RPMI8226 (cell line): ENCODE results near the gene PKP2.
"Not testable (repeated sequence)": the region's sequence is repeated elsewhere in the genome, so short reads cannot be mapped to it uniquely, and the experiment has no call there.

Source experiments
- DNase-seq: peaks from one replicate; pipeline ENCODE4 v3.0.0-alpha.2; 2015

Gene PKP2

GRCh38 chr12:32895688-32896431 lies 717 bp downstream of the PKP2 start:
- peak; percentile 68 for DNase-seq

- DNase-seq, result no peak
These were observed 2.0 kb downstream of the PKP2 start for GRCh38 chr12:32894566-32894965.

DNA sequence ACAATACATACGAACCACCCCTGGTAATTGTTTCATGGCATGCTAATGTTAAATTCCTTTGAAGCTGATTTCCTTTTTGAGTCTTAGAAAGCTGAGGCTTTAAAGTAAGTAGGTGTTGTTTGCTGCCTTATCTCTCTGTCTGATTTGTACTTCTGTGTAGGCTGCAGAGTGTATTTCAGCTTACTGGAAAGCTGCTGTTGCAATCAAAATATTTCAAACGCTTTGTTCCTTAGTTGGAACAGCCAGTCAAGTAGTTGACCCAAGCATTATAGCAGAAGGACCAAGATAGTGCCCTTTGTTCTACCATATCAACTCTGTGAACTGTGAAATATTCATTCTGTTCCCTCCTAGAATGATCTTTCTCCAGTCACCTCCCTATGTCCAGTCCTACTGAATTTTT lies 3.1 kb downstream of the PKP2 start:
- no peak for DNase-seq

DNA sequence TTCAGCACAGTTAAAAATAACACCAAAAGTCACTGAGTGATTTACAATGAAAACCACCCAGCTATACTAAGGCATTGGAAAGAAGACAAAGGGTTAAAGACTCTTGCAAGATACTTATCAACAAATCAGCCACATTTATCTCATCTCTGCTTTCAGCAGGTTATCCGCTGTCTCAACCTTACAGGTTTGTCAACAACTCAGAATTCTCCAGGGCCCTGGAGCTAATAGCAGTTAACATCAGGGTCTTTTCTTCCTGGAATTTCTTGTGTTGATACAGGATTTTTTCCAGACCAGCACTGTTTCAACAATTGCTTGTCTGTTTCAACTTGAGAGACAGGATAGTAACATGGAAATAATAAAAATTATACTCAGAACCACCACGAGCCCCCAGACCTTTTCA lies 3.5 kb downstream of the PKP2 start:
- DNase-seq, result no peak

DNA sequence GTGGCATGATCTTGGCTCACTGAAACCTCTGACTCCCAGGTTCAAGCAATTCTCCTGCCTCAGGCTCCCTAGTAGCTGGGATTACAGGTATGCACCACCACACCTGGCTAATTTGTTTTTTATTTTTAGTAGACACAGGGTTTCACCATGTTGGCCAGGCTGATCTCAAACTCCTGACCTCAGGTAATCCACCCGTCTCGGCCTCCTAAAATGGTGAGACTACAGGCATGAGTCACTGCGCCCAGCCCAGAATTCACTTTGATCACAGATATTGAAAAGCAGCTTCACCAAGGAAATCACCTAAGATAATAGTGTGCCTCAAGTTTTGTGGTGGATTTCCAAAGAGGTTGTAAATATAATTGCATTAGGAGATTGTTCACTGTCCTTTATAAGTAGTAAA lies 4.2 kb downstream of the PKP2 start:
- DNase-seq, result not testable (repeated sequence)

DNA sequence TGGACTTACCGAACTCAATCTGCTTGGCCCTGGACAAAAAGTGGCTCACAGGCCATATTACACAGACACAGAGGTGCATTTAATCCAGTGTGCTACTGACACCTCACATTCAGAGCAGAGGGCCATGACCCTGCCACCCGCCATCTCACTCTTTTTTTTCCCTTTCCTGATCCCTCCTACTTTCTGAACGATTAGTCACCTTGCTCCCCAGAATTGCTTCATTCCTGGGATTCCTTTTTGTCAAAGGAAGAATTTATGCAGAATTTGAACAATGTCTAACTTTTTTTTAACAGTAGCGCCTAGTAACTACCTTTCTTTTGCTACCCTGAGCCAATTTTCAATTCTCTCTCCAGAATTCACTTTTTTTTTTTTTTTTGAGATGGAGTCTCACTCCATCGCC lies 4.6 kb downstream of the PKP2 start:
- no peak for DNase-seq

DNA sequence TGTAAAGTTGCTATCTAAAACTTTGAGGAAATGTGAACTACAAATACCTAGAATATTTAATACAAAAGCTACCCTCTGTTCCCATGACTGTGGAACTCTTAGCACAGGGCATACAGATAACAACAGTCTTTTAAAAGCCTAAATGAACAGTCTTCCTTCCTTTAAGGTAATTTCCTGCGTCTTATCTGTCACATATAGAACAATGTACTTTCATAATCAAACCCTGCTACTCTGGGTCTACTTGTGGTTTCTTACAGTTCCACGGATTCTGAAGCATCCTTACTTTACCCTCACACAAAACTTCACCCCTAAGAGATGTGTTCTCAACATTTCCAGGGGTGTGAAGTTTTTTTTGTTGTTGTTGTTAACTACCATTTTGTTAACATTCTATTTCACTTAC lies 5.1 kb downstream of the PKP2 start:
- no peak for DNase-seq

DNA sequence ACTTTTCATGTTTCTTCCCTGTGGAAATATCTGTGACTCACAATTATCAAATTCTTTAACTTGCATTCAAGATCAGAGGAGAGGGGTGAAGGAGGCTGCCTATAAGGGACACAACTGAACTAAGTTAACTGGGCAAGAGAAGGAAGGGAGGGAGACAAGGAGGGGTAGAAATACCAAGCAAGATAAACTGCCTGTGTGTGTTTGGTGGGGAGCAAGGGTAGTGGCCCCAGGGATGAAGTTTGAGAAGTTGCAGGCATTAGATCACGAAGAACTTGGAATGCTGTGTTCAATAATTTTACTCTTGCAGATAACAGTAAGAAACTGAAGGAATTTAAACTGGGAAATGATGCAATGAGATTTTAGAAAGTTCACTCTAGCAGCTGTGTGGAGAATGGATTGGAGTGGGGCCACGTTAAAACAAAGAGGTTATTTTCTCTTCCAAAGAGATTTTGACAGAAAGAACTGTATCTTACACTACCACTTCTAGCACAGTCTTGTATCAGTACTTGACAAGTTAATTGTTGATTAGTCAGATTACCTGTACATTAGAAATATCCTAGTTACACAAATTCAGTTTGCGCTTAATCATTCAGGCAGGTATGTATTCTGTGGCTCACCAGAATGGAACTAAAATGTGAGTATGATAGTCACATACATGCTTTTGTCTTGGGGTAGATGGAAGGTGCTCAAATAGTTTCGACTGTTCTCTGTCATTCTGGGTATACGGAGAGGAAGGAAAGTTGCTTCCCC lies 7.4 kb downstream of the PKP2 start:
- DNase-seq, result no peak

DNA sequence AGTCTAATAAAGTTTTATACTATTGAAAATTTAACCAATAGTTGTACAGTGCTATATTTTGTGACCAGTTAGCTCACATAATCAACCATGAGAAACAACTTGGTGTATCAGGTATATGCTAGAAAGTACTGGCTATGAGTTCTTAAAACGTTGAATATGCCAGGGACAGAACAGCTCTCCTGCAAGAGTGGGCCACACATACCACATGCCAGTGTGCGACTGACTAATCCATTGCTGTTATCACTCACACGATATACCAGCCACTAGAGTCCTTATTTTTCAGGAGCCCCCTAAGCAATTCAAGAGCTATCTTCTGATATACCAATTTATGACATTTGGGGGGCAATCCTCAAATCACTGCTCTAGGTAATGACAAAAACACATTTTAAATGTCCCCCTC lies 9.5 kb downstream of the PKP2 start:
- no peak for DNase-seq

GRCh38 chr12:32885831-32886230 lies 10.7 kb downstream of the PKP2 start:
- DNase-seq, result peak; percentile 85

DNA sequence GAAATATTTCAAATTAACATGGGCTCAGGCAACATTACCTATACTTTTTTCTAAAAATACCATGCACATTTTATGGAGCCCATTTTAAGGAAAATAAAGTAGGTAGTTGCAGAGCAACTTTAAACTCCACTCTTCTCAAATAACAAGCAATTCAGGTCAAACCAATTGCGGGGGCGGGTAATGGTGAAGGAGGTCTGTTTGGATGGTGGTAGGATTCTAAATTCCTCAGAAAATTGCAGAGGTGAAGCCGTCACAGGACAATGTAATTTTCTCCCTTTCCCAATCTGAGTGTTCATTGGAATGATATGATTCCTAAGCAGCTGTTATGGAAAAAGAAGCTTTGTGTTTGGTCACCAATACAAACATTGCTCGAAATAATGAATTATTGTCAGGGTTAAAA lies 11.6 kb downstream of the PKP2 start:
- DNase-seq, result no peak

DNA sequence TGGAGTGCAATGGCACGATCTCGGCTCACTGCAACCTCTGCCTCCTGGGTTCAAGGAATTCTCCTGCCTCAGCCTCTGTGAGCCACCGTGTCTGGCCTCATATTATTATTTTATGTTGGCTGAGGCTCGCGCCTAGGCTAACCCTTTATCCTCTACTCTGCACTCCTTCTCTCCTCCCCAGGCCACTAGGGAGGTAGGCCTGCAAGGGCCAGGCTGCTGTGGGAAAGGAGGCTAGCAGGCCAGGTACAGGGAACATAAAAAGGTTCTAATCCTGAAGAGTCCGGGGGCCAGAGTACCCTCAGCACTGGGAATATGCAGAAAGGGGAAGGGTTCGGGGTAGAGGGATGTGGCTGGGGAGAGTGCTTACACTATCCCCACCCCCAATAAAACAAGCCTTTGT lies 14.9 kb downstream of the PKP2 start:
- no peak for DNase-seq

GRCh38 chr12:32881107-32881506 lies 15.5 kb downstream of the PKP2 start:
- DNase-seq, result no peak

- not testable (repeated sequence) for DNase-seq
These were observed 17.5 kb downstream of the PKP2 start for GRCh38 chr12:32879066-32879465.

GRCh38 chr12:32877601-32878459 lies 18.7 kb downstream of the PKP2 start:
- DNase-seq, result peak; percentile 85

GRCh38 chr12:32876004-32876403 lies 20.6 kb downstream of the PKP2 start:
- no peak for DNase-seq

DNA sequence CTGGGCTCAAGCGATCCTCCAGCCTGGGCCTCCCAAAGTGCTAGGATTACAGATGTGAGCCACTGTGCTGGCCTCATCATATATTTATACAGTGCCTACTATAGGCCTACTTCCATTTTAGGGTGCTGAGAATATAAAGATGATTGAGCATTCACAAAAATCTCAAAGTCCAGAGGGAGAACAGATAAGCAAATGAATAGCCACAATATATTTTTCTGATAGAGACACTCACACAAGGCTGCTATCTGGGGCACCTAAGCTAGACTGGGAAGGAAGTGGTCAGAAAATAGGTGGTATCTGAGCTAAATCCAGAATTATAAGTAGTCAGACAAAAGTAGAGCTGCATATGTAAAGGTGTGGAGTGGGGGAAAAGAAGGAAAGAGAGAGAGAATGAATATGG lies 21.6 kb downstream of the PKP2 start:
- no peak for DNase-seq

- no peak for DNase-seq
These were observed 22.5 kb downstream of the PKP2 start for GRCh38 chr12:32874078-32874477.

GRCh38 chr12:32872416-32872815 lies 24.2 kb downstream of the PKP2 start:
- not testable (repeated sequence) for DNase-seq

DNA sequence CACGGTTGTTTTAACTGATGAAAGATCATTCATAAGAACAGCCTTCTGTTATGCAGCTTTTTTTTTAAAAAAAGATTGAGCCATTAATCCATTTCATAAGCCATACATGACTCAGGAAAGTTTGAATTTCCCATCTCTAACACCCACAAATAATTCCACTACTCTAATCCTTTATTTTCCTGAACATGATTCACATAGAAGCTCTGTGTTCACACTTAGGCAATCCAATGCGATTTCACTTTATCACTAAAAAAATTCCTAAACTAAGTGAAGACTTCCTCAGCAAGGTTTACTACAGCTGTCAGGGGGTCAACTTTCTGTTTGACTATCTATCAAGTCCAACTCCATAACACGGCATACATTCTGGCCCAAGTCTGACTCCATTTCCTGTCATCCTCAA lies 25.9 kb downstream of the PKP2 start:
- no peak for DNase-seq

GRCh38 chr12:32868885-32869284 lies 27.7 kb downstream of the PKP2 start:
- DNase-seq, result no peak

- DNase-seq, result no peak
These were observed 31.8 kb downstream of the PKP2 start for GRCh38 chr12:32864731-32865130.

- no peak for DNase-seq
These were observed 33.4 kb downstream of the PKP2 start for GRCh38 chr12:32863128-32863527.

DNA sequence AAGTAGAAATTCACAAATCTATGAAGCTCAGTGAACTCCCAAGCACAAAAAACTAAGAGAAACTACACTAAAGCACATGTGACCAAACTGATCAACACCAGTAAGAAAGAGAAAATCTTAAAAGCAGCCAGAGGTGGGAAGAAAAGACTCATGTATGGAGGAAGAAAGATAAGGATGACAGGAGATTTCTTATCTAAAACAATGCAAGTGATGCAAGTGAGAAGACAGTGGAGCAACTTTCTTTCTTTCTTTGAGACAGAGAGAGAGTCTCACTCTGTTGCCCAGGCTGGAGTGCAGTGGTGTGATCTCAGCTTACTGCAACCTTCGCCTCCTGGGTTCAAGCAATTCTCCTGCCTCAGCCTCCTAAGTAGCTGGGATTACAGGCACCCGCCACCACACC lies 34.9 kb downstream of the PKP2 start:
- not testable (repeated sequence) for DNase-seq
